Measurements from ENCODE around the gene FAM114A1.
A peak's percentile ranks its signal among the peaks of the same experiment; 100 is the strongest.
"Not testable (repeated sequence)": the region's sequence is repeated elsewhere in the genome, so short reads cannot be mapped to it uniquely, and the experiment has no call there.

Gene FAM114A1

DNA sequence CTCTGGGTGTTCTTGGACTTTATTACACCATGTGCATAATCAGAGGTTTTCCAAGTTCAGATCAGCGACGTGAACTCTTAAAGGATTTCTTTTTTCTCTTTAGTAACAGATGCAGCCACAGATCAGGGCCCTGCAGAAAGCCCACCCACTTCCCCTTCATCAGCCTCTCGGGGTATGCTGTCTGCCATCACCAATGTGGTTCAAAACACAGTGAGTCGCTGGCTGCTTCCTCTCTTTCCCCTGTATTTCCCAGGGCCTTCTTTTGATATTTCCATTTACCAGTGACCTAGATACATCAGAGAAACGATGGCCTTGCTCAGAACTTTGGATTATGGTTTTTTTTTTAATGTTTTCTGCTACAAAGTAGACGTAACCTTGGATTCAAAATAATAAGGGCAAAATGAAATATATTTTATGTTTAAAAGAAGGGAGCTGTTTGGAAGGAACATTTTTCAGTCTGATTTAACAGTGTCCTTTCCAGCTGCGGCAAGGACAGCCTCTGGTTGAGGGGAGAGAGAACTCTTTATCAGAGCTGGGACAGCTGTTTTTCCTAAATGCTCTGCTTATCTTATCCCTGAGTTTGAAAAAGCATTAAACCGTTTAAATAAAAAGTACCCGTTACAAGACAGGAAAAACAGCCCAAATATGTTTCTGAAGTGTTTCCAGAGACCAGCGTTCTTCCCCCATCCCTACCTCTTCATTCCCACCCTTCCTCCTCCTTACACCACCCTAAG, 38.2 kb downstream of the FAM114A1 start:
- DNase-seq, result peak; percentile 35 to 37

- no peak for DNase-seq
Measured at GRCh38 chr4:38907696-38908270, 40.2 kb downstream of the FAM114A1 start.

GRCh38 chr4:38909015-38909414, 41.4 kb downstream of the FAM114A1 start:
- DNase-seq, result no peak

DNA sequence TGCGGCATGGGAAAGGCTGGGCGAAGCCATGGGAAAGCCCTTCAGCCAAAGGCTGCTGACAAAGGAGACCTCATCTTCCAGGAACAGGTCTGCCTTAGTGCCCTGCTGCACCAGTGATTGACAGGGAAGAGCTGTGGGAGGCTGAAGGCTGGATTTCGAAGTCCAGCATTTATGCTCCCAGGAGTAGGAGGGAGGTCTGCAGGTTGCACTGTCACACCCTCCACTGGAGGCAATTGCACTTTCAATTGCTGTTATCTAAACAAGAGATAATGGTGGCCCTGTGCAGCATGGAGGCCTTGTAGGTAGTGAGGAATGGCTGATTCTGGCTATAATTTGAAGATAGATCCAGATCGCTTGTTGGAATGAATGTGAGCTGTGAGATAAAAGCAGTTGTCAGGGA, 43.7 kb downstream of the FAM114A1 start:
- DNase-seq, result no peak

DNA sequence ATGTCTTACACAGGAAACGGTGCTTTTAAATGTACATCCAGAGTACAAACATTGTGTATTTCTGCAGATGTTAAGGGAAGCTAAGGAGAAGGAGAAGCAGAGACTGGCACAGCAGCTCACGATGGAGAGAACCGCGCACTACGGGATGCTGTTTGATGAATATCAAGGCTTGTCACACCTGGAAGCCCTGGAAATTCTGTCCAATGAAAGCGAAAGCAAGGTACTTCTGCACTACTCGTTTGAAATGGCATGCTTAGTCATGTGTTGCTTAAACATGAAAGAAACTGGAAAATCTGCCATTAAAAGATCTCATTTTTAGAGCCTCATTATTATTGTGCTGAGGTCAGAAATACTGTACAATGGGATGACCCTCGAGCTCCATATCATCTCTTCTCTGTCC, 47.2 kb downstream of the FAM114A1 start:
- DNase-seq, result no peak

- DNase-seq, result not testable (repeated sequence)
Measured at GRCh38 chr4:38916267-38916666, 48.7 kb downstream of the FAM114A1 start.

GRCh38 chr4:38917481-38918025, 49.9 kb downstream of the FAM114A1 start:
- DNase-seq, result no peak

DNA sequence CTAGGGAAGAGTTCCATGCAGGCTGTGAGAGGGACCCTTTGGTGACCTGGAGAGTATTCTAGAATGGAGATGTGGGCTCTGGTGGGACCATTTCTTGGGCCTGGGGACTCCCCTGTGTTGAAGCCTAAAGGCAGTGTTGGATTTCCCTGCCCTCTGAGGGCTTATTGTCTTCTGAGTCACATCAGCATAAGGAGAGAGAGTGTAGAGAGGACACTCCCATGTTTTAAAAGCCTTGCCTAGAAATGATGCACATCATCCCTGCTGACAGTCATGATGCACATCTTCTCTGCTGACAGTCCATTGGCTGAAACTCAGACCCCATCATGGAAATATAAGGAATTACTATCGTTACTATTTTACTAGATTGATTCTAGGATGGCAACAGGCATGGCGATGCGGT, 51.9 kb downstream of the FAM114A1 start:
- DNase-seq, result no peak

GRCh38 chr4:38920186-38920585, 52.6 kb downstream of the FAM114A1 start:
- no peak for DNase-seq

DNA sequence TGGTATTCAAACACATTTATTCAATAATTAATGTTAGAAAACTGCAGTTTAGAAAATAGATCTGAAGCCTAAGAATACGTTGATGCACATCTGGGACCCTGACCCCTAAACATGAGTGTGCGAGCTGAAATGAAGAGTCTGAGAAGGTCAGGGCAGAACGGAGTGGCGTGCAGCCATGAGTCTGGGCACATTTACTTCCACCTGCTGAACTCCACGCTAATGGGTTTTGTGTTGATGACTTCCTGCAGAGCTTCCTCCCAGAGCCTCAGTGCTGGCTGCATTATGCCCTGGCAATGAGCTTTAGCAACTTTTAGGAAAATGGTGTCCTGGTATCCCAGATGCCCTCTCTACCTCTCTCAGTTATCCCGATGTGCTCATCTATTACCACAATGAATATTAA, 53.1 kb downstream of the FAM114A1 start:
- peak; percentile 25 to 33 for DNase-seq

- no peak for DNase-seq
Measured at GRCh38 chr4:38921151-38921550, 53.5 kb downstream of the FAM114A1 start.

GRCh38 chr4:38923746-38924145, 56.1 kb downstream of the FAM114A1 start:
- no peak for DNase-seq

GRCh38 chr4:38924353-38924752, 56.7 kb downstream of the FAM114A1 start:
- DNase-seq, result no peak

DNA sequence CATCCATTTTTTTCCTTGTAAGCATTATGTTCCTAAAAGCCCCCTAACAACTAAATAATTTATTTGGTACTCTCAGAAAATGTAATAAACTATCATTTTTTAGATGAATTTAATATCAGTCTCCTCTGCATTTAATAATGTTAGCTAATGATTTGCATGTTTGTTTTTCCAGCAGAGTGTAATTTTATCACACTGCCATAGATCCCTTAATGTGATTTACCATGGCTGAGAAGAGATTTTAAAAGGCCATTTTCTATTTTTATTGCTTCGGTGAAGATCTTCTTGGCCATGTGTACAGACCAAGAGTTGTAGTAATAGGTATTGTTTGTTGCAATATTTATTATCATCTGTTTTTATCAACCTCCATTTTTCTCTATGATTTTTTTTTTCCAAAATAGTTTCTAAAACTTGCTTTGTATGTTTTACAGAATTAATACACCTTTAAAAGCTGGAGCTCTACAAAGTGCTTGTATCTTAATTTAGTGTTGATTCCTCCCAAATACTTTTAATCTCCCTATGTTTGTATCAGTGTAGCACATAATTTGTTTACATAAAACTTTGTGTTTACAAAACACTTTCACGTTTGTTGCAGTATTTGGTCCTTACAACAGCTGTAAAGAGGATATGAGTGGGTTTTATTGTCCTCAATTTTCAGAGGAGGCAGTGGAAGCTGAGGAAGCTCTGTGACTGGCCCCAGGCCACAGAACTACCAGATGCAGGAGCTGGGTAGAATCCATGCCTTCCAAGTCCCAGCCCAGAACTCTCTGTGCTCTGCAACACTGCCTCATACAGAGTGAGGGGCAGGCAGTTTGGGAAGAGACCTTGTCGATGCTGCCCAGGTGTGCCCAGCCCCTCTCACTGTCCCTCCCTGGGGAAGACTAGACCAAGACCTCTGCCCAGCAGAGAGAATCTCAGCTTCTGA, 58.1 kb downstream of the FAM114A1 start:
- no peak for DNase-seq

GRCh38 chr4:38926896-38927295, 59.3 kb downstream of the FAM114A1 start:
- DNase-seq, result no peak

- DNase-seq, result no peak
Measured at GRCh38 chr4:38928568-38928967, 61.0 kb downstream of the FAM114A1 start.

- DNase-seq, result no peak
Measured at GRCh38 chr4:38928974-38929373, 61.4 kb downstream of the FAM114A1 start.

GRCh38 chr4:38930204-38930603, 62.6 kb downstream of the FAM114A1 start:
- no peak for DNase-seq

DNA sequence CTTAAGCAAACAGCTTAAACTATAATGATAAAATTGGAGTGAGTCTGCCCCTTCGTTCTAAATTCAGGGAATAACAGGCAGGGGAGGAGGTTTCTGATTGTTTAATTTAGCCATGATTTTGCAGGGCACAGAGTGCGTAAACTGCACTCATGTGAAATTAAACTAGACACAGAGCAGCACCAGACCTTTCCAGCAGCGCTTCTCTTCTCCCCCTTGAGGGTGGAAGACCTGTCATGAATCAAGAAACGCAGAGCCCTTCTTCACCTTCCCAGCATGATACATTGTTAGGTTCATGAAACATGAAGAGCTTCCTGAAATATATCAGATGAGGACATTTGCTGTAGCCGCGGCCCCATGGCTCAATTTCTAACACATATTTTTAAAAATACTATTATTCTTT, 63.1 kb downstream of the FAM114A1 start:
- DNase-seq, result no peak

GRCh38 chr4:38931125-38931524, 63.5 kb downstream of the FAM114A1 start:
- no peak for DNase-seq

- DNase-seq, result no peak
Measured at GRCh38 chr4:38935391-38936073, 67.9 kb downstream of the FAM114A1 start.

GRCh38 chr4:38939165-38939564, 71.6 kb downstream of the FAM114A1 start:
- DNase-seq, result no peak

- DNase-seq, result no peak
Measured at GRCh38 chr4:38940476-38940875, 72.9 kb downstream of the FAM114A1 start.

Data from Kasumi-1 (cell line).